Measurements from ENCODE around the gene USF3. TPM values are rescaled to one million over a fixed set of nuclear protein-coding genes. Genes with fewer than 3 reads are reported as not detected.

Gene USF3
- total RNA-seq, 1 donor from 2014 or later, result 6.4 TPM

GRCh38 chr3:113698213-113698742 lies 1.8 kb upstream of the USF3 start:
- DNase-seq (ENCODE audit: low read depth), result no peak
- TF ChIP-seq CTCF (conservative IDR thresholded peaks at IDR 0.05; ENCODE audit: low read depth, low read length), result no peak
- H3K4me3 ChIP-seq (ENCODE audit: low read depth, low read length), result peak overlapping the region; percentile 52

- TF ChIP-seq CTCF (conservative IDR thresholded peaks at IDR 0.05; ENCODE audit: low read depth, low read length), result no peak
- no peak for DNase-seq (ENCODE audit: low read depth)
- H3K4me3 ChIP-seq (ENCODE audit: low read depth, low read length), result peak overlapping the region; percentile 87
Observed at GRCh38 chr3:113697500-113698090, 1.2 kb upstream of the USF3 start.

- peak overlapping the region; percentile 87 for H3K4me3 ChIP-seq (ENCODE audit: low read depth, low read length)
- DNase-seq (ENCODE audit: low read depth), result peak; percentile 85
- peak; percentile 14 for TF ChIP-seq CTCF (conservative IDR thresholded peaks at IDR 0.05; ENCODE audit: low read depth, low read length)
Observed at GRCh38 chr3:113696658-113697499, 437 bp upstream of the USF3 start.

- no peak for DNase-seq (ENCODE audit: low read depth)
- TF ChIP-seq CTCF (conservative IDR thresholded peaks at IDR 0.05; ENCODE audit: low read depth, low read length), result no peak
- peak overlapping the region; percentile 85 for H3K4me3 ChIP-seq (ENCODE audit: low read depth, low read length)
Observed at GRCh38 chr3:113695431-113695785, 1.0 kb downstream of the USF3 start.

GRCh38 chr3:113690482-113690881 lies 6.0 kb downstream of the USF3 start:
- no peak for TF ChIP-seq CTCF (conservative IDR thresholded peaks at IDR 0.05; ENCODE audit: low read depth, low read length)
- no peak overlapping the region for H3K4me3 ChIP-seq (ENCODE audit: low read depth, low read length)

GRCh38 chr3:113685956-113686721 lies 10.3 kb downstream of the USF3 start:
- H3K4me3 ChIP-seq (ENCODE audit: low read depth, low read length), result no peak overlapping the region
- peak; percentile 56 for DNase-seq (ENCODE audit: low read depth)
- TF ChIP-seq CTCF (conservative IDR thresholded peaks at IDR 0.05; ENCODE audit: low read depth, low read length), result peak; percentile 18

More at GRCh38 chr3:113690482-113690881, 6.0 kb downstream of the USF3 start:
- no peak for DNase-seq (ENCODE audit: low read depth)

Measured in epithelial cell of proximal tubule (primary cell).